Embryonic facial prominence (tissue), 1 donor: ENCODE data around the gene ZMAT5.
"Not testable (repeated sequence)": the region's sequence is repeated elsewhere in the genome, so short reads cannot be mapped to it uniquely, and the experiment has no call there.

Experiments
- DNase-seq: peaks from one replicate; pipeline ENCODE4 v3.0.0-alpha.2; 2016; ENCODE audit errors: extremely low spot score

Gene ZMAT5

DNA sequence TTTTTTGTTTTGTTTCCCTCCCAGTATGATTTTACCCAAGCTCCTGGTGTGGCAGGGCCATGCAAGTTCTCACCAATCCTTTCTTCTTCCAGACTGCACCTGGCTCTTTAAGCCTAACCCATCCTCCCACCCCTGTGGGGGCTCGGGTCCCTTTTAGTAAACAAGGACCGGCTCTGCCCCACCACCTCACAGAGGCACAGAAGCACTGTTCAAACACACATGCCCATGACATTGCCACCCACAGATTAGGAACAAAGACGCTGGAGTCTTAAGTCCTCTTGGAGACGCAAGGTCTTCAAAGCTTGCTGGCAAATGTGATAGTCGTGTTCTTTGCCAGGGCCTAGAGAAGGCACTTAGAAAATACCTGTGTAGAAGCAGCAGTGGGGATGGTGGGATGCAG is 19.2 kb upstream of the ZMAT5 start:
- no peak for DNase-seq

DNA sequence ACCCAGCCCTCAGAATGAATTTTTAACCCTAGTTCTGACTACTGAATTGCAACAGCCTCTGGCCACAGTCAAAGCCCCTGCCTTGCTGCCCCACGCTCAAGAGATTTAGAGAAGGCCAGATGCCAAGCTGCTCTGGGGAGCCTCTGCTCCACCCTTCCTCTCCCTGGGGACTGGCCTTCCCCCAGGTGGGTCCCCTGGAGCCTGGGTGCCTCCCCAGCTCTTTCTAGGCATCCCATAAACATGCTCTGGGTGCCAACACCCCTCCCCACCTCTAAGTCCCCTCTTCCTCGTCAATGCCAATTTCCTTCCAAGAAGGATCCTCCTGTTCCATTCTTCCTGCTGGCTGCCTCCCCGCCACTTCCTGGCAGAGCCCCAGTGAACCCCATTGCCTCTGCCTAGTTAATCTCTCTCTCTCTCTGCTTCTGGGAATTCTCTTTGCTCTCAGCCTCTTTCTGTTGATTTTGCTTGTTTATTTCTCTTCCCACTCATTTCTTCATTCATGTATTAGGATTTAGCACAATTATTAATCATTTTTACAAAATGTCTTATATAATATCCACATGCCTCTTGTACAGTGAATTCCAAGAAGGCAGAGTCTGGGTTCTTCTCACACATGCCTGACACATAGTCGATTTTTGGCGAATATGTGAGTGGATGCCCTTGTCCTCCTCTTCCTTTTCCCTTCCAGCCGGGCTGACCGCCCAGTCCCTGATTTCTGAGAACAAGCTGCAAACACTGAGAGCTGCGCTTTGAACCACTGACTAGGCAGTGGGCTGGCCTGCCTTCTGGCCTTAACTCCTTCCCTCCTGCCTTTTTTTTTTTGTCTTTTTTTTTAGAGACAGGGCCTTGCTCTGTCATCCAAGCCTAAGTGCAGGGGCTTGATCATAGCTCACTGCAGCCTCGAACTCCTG is 17.9 kb upstream of the ZMAT5 start:
- no peak for DNase-seq

GRCh38 chr22:29782061-29782845 is 15.4 kb upstream of the ZMAT5 start:
- no peak for DNase-seq

DNA sequence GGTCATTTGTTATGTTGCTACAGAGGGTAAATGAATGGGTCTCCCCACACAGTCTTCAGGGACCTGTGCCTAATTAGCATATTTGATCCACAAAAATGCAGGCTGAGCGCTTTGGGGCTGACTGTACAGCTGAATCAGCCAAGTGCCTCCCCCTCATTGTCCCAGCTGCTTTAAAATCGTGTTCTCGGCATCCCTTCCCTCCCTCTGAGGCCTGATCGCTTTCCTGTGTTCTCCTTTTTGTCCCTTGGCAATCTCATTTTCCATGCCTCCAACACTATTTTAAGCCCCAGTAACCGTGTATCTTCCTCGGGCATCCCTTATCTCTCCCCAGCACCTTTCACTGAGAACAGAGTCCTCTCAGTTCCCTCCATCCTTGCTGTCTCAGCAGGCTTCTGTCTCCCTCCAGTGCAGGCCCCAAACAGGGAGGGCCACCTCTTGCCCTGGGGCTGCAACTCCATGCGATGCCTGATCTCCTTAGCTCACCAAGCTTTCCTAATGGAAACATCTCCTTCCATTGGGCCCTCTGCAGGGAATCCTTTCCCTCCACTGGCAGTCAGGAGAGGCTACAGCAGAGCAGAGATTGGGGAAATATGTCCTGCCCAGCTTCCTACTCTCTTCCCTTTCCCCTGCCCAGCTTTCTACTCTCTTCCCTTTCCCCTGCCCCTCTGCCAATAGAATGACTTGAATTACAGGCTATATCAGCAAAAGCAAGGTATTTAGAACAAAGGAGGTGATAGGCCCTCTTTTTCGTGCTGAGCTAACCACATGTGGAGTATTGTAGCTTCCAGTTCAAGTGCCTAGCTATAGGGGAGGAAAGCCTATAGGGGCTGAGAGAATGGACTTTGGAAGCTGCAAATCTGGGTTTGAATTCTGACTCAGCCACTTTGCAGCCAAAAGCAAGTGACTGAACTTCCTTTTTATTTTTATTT is 14.2 kb upstream of the ZMAT5 start:
- DNase-seq: no peak

DNA sequence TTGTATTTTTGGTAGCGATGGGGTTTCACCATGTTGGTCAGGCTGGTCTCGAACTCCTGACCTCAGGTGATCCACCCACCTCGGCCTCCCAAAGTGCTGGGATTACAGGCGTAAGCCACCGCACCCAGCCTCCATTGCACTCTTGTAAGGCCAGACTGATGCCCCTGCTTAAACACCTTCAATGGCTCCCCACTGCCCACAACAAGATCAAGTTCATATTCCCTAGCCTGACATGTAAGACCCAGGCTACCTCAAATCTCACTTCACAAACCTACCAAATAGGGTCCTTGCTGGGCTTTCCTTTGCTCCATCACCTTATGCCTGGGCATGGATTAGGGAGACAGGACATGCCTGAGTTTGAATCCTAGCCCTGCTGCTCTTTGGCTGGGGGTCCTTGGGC is 13.4 kb upstream of the ZMAT5 start:
- no peak for DNase-seq

DNA sequence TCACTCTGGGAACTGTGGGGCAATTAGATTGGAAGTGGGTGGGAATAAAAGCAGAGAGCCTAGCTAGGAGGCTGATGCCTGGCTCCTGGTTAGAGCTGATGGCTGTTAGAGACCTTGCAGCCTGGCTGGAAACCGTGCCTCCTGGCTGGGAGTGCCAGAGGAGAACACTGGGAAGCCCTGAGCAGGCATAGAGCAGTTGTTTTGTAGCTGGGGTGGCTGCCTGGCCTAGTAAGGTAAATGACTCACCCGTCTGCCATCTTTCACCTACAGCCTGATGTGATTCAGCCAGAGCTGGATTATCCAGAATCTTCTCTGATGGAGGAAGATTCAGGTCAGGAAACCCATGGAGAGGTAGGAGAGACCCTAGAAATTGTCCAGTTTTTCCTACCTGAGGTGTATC is 6.4 kb upstream of the ZMAT5 start:
- DNase-seq: no peak

DNA sequence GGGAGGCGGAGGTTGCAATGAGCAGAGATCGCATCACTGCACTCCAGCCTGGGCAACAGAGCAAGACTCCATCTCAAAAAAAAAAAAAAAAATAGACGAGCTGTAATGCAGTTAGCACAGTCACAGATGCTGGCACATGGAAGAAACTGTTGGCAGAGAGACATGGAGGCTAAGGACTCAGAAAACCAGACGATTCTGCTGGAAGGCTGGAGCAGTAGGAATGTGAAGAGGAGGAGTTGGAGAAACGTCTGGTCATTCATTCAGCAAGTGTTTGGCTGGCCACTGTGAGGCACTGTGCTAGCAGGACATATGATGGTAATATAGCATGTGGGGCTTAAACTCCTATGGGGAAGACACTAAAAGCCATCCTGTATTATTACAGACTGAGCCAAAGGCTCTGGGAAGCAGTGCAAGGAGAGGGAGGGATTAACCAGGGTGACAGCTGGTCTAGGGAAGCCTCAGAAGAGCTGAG is 5.4 kb upstream of the ZMAT5 start:
- no peak for DNase-seq

DNA sequence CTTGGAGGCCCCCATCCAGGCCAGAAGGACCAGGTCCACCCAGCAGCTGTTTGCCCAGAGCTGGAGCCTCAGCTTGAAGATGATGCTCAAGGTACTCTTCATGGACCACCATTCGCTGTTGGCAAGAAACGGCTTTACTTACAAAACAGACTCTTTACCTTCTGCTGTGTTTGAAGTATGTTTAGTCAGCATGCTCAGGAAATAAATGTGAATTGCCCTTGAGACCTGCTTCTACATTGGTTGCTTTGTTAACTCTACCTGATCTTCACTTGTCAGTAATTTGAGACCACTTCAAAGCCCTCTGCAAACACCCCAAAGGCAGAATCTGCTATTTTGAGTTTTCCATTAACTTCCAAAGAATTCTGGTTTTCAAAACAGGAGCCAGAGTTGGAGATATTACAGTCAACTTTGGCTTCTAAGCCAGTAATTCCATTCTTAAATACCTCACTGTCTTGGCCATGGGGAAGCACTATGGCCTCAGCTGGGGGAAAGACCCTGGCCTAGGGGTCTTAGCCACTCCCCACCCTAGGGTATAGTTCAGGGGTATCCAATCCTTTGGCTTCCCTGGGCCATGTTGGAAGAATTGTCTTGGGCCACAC is 3.0 kb upstream of the ZMAT5 start:
- DNase-seq: no peak

GRCh38 chr22:29768052-29768693 is 1.4 kb upstream of the ZMAT5 start:
- no peak for DNase-seq

DNA sequence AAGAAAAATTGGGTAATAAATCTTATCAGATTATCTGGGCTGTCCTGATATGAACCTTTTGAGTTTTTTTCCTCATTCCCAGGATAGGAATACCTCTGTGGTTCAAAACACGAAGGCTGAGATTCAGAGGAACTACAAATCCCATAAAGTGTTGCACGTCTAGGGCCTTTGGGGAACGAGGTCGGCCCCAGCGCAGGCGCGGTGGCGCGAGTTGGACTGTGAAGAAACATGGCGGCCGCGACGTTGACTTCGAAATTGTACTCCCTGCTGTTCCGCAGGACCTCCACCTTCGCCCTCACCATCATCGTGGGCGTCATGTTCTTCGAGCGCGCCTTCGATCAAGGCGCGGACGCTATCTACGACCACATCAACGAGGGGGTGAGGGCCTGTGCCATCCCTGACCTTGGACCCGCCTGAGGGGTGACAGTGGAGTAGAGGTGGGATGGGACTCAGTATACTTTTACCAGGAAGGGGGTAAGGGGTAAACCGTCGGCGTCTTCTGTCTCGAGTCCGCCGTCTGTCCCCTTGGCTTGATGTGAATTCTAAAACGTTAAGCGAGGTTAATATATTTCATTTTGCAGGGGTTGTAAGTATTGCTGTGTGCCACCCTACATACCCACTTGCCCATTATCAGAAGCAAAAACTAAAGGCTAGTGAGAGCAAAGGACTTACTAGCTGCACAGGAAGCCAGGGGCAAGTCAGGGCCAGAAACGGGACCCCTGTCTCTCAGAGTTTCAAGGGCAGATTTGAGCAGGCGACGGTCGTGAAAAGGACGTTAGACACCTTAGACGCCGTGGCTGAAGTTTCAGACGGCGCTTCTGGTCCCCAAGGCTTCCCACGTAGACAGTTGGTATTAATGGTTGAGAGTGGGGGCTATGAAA is 604 bp upstream of the ZMAT5 start, which contains the start of gene UQCR10:
Gene UQCR10, plus strand, starts transcription at position 199 of the 881 bp plus-strand sequence. Its CDS starts 30 bp downstream, at position 229.
- DNase-seq: peak; percentile 91

GRCh38 chr22:29765905-29766631 is 739 bp downstream of the ZMAT5 start:
- no peak for DNase-seq

GRCh38 chr22:29762263-29762662 is 4.5 kb downstream of the ZMAT5 start:
- no peak for DNase-seq

DNA sequence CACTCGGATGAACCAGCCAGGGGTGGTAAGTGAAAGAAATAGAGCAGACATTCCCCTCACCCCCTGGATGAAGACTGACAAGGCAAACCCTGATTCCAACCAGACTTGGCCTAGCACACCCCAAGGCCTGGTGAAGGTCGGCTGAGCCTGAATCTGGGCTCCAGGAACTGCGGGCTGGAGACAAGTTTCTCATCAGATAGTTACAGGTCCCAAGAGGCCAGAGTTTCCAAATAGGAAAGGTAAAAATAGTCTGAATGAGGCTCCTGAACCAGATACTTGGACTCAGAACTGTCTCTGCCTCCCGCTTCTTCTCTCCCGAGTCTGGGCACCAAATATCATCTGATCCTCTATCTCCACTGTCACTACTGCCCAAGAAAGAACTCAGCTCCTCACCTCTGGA is 7.8 kb downstream of the ZMAT5 start:
- DNase-seq: no peak

GRCh38 chr22:29758068-29758622 is 8.7 kb downstream of the ZMAT5 start:
- no peak for DNase-seq

DNA sequence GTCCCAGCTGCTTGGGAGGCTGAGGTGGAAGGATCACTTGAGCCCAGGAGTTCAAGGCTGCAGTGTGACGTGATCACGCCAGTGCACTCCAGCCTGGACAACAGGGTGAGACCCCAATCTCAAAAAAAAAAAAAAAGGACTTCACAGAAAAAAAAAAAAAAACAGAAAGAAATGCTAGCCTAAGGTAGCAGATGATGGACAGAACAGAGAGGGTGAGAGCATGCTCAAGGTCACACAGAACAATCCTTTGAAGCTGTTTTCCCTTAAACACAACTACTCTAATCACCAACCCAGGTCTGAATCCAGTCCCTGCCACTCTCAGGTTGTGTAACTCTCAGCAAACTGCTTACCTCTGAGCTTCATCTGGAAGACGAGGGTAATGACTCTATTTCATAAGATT is 9.7 kb downstream of the ZMAT5 start:
- no peak for DNase-seq

DNA sequence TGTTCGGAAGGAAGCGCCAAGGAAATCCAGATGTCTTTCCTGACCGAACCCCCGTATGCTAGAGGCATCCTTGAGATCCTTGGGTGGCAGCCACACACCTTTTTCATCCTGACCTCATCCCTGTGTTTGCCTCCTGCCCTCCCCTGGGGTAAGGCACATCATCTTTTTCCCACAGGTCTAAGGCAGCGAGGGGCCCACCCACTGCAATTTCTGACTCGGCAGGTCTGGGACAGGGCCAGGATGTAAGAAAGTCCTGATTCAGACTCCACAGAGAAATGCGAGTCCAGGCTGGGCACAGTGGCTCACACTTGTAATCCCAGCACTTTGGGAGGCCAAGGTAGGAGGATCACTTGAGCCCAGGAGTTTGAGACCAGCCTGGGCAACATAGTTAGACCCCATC is 10.5 kb downstream of the ZMAT5 start:
- DNase-seq: no peak

GRCh38 chr22:29755889-29756288 is 10.9 kb downstream of the ZMAT5 start:
- DNase-seq: no peak

GRCh38 chr22:29754658-29755395 is 12.0 kb downstream of the ZMAT5 start:
- not testable (repeated sequence) for DNase-seq
